Uterus (tissue), 4 donors: ENCODE data around the gene DIDO1. TPM values are rescaled to one million over a fixed set of nuclear protein-coding genes. Genes with fewer than 3 reads are reported as not detected.

Source experiments
- DNase-seq, 2 donors: peaks; one replicate each; pipeline ENCODE4 v3.0.0-alpha.2; 2019 to 2020
- H3K27ac ChIP-seq, 2 donors: fragments of 200-600 bp; sonication (generic); 1 replicate in 1 of 2; 2 replicates in 1 of 2; pipeline ENCODE4 v1.5.1; 2016 to 2018
- H3K27me3 ChIP-seq, 2 donors: fragments of 200-600 bp; sonication (generic); one replicate each; pipeline ENCODE4 v1.5.1; 2018 to 2019; ENCODE audit warnings: control low read depth in 1 of 2
- H3K36me3 ChIP-seq, 2 donors: fragments of 200-600 bp; sonication (generic); one replicate each; pipeline ENCODE4 v1.5.1; 2019; ENCODE audit warnings: control low read depth in 1 of 2
- H3K4me1 ChIP-seq, 2 donors: fragments of 200-600 bp; sonication (generic); one replicate each; pipeline ENCODE4 v1.5.1; 2018 to 2019; ENCODE audit warnings: control low read depth in 1 of 2
- H3K4me3 ChIP-seq, 2 donors: fragments of 200-600 bp; sonication (generic); 1 replicate in 1 of 2; 2 replicates in 1 of 2; pipeline ENCODE4 v1.5.1; 2018 to 2019; ENCODE audit warnings: mild to moderate bottlenecking in 1 of 2
- H3K9me3 ChIP-seq, 2 donors: fragments of 200-600 bp; sonication (generic); one replicate each; pipeline ENCODE4 v1.5.1; 2019; ENCODE audit warnings: control low read depth in 1 of 2
- POLR2A ChIP-seq, 2 donors: fragments of 450-650 bp; IDR thresholded peaks; one replicate each; pipeline ENCODE4 v1.6.1; 2016; ENCODE audit warnings: antibody characterized with exemption in 2 of 2, mild to moderate bottlenecking in 1 of 2, moderate library complexity in 1 of 2
- intact Hi-C: fragments of 100-400 bp; cut with DNase I; formaldehyde crosslinking; loops from one replicate; pipeline ENCODE4 v1.15.1; 2023; ENCODE audit warnings: low total_unique reads
- total RNA-seq, 4 donors: library from RNA; depleted of rRNA in 3 of 4; stranded (reverse); fragments of >200 nt in 3 of 4; gene quantifications; one replicate each; pipeline versions ENCODE4 v1.1.0 to v1.2.4, GENCODE V29; 2014 to 2023
- TF ChIP-seq, protein P1 (sequence below), 4 experiments: fragments of 200-600 bp in 2 of 4; fragments of 450-650 bp in 2 of 4; sonication (generic) in 2 of 4; IDR thresholded peaks; one replicate each; pipeline ENCODE4 v1.5.1; 2016 to 2019; ENCODE audit warnings: antibody characterized with exemption in 4 of 4, mild to moderate bottlenecking in 2 of 4, moderate library complexity in 1 of 4
- donor health status: DM: yes; HTN: yes; CAD: no.

The DIDO1 gene
- total RNA-seq, 4 donors from 2014 or later, result 20.9 to 92.8 (median 78.8) TPM

DNA sequence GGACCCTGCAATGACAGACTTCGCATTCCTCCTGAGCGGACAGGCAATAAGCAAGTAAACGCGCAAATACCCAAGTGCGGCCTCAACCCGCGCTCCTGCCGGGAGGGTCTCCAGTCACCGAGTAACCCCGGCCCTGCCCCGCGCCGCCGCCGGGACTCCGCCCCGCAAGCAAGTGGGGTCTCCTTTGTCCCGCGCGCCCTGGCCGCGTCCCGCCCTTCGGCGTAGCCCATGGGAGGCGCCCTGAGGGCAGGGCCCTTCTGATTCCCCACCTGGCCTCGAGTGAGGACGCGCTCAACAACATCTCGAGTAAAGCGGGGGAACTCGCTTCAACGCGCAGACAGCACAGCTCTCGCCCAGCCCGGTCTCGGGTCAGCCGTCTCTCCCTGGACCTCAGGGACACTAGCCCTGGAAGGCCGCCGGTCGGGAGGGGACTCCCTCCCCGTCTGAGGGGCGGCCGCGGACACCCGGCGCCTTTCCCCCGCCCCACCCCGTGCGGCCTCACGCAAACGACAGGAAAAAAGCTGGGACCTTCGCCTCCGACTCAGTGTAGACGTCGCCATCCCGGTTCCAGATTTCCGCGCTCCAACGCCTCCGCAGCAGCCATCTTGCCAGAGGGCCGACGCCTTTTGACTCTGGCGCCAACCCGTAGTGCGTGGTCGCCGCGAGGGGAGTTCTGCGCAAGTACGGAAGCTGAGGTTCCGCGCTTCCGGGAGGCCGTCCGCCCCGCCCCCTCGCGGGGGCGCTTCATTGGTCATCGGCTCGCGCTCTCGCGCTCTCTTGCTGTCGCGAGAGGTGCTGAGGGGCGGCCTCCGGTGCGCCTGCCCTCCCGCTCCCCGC is 11.2 kb upstream of the DIDO1 start:
- Histone ChIP-seq H3K27me3 (no peaks in the 10 kb centered on the region), H3K4me3 (peak overlapping the region; percentile 92 to 96), H3K4me1 (peaks cover 8 to 16% of the 10 kb centered on the region in 2 donors), H3K36me3 (no peaks in the 10 kb centered on the region), H3K9me3 (no peaks in the 10 kb centered on the region), H3K27ac (peak overlapping the region; percentile 85 to 93)
- TF ChIP-seq, protein P1, sequence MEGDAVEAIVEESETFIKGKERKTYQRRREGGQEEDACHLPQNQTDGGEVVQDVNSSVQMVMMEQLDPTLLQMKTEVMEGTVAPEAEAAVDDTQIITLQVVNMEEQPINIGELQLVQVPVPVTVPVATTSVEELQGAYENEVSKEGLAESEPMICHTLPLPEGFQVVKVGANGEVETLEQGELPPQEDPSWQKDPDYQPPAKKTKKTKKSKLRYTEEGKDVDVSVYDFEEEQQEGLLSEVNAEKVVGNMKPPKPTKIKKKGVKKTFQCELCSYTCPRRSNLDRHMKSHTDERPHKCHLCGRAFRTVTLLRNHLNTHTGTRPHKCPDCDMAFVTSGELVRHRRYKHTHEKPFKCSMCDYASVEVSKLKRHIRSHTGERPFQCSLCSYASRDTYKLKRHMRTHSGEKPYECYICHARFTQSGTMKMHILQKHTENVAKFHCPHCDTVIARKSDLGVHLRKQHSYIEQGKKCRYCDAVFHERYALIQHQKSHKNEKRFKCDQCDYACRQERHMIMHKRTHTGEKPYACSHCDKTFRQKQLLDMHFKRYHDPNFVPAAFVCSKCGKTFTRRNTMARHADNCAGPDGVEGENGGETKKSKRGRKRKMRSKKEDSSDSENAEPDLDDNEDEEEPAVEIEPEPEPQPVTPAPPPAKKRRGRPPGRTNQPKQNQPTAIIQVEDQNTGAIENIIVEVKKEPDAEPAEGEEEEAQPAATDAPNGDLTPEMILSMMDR (IDR thresholded peaks at IDR 0.05), result peak in 2 of 4 experiments; percentile 3 to 19
- peak; percentile 49 to 84 for TF ChIP-seq POLR2A (IDR thresholded peaks at IDR 0.05)
- intact Hi-C loops, result no loop called here
- DNase-seq, result peak; percentile 96 to 98

DNA sequence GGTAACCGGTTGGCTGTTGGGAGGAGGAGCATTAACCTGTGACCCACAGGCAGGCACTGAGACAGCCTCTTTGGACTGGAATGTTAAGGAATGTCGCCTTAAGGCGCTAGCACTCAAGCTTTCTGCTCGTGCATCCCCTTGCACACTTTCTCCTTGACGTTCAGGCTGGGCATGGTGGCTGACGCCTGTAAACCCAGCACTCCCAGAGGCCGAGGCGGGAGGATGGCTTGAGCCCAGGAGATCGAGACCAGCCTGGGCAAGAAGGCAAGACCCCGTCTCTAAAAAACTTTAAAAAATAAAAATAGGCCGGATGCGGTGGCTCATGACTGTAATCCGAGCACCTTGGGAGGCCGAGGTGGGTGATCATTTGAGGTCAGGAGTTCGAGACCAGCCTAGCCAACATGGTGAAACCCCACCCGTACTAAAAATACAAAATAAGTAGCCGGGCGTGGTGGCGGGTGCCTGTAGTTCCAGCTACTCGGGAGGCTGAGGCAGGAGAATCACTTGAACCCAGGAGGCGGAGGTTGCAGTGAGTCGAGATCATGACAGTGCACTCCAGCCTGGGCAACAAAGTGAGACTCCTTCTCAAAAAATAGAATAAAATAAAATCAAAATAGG is 9.8 kb upstream of the DIDO1 start:
- intact Hi-C loops, result no loop called here
- no peak for DNase-seq
- H3K36me3 ChIP-seq, result no peaks in the 10 kb centered on the region
- peaks cover 8 to 16% of the 10 kb centered on the region in 2 donors for H3K4me1 ChIP-seq
- H3K27ac ChIP-seq, result no peak overlapping the region
- TF ChIP-seq POLR2A (IDR thresholded peaks at IDR 0.05), result no peak
- TF ChIP-seq, protein P1 (IDR thresholded peaks at IDR 0.05), result no peak
- peak overlapping the region in 1 of 2 donors; percentile 92 for H3K4me3 ChIP-seq
- no peaks in the 10 kb centered on the region for H3K9me3 ChIP-seq
- no peaks in the 10 kb centered on the region for H3K27me3 ChIP-seq

DNA sequence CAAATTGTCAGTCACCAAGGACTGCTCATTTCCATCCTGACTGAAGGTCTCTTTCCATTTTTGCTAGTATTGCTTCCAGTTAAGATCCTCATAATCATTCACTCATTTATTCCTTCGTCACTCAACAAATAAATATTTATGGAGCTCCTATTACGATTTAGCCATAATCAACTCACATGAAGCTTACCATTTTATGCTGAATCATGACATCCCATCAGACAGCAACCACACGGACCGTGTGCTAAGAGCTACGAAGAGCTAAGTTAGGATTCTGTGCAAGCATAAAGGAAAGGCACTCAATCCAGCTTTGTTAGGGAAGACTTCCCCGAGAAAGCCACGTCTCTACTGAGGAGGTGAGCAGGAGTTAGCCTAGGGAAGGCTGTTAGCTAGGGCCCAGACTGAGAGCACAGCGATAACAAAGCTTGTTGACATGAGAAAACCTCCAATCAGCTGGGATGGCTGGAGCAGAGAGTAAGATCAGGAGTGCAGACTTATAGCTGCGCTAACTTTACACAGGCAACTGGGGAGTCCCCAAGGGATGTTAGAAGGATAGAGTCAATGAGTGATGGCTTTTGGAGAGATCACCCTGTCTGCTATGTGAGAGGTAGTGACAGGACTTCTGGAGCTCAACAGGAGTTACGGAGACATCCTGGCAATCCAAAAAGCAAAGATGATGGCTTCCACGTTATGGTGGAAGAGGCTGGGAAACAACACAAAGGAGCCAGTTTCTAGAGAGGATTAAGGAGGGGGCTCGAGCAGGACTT is 9.1 kb upstream of the DIDO1 start:
- H3K27ac ChIP-seq, result no peak overlapping the region
- H3K4me3 ChIP-seq, result no peak overlapping the region
- intact Hi-C loops, result no loop called here
- no peaks in the 10 kb centered on the region for H3K36me3 ChIP-seq
- H3K27me3 ChIP-seq, result no peaks in the 10 kb centered on the region
- no peak for DNase-seq
- peaks cover 8 to 16% of the 10 kb centered on the region in 2 donors for H3K4me1 ChIP-seq
- TF ChIP-seq, protein P1 (IDR thresholded peaks at IDR 0.05), result no peak
- no peak for TF ChIP-seq POLR2A (IDR thresholded peaks at IDR 0.05)
- H3K9me3 ChIP-seq, result no peaks in the 10 kb centered on the region

DNA sequence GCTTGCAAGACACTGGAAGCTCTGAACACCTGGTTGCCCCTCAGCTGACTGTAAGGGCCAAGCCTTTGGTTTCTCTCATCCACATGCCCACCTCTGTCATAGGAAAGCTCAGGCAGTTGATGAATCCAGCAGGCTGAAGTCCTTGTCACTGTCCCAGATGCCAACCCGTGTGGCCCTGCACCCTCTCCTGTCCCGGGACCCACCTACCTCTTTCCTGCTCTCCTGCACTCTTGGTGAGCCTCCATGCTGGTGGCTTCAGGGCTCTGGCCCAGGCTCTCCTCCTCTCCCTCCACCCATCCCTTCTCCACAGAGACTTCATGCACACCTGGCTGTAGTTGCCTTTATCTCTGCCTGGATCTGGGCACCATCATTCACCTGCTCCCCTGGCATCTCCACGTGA is 7.7 kb upstream of the DIDO1 start:
- Histone ChIP-seq H3K27me3 (no peaks in the 10 kb centered on the region), H3K27ac (no peak overlapping the region), H3K36me3 (no peaks in the 10 kb centered on the region), H3K9me3 (no peaks in the 10 kb centered on the region), H3K4me3 (no peak overlapping the region), H3K4me1 (peaks cover 8 to 16% of the 10 kb centered on the region in 2 donors)
- intact Hi-C loops, result no loop called here
- DNase-seq, result no peak
- TF ChIP-seq POLR2A (IDR thresholded peaks at IDR 0.05), result no peak
- TF ChIP-seq, protein P1 (IDR thresholded peaks at IDR 0.05), result no peak
